ENCODE results near the gene LYVE1.
A peak's percentile ranks its signal among the peaks of the same experiment; 100 is the strongest.

Gene LYVE1

DNA sequence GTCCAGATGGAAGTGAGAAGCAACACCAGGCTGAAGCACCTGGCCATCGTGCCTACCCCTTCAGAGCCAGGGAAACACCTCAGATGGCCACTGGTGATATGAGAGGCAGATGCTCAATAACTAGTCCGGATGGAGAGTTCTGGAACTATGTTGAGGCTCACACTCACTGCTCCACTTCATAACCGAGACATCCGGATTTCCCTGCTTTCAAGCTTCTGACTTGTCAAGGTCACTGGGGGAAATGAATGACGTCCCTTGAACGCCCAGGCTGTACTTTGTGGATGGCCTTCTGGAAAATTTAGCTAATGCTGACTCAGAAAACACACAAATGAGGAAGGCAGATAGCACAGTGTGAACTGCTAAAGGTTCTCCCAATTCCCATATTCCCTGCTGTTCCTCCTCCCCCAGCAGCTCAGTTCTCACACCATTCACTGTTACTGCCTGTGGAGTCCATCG, at the start of gene LYVE1:
LYVE1 (minus strand) TSS at position 180 of the 456 bp plus-strand sequence; CDS start at position 47, 133 bp downstream.
- Histone ChIP-seq H3K4me3 (ENCODE audit: low read length) (no peak within 1 kb of the TSS), H3K9me3 (ENCODE audit: control insufficient read depth, low read length) (no peaks in the 10 kb centered on the region), H3K4me1 (ENCODE audit: control insufficient read depth, insufficient read depth, low read length) (peaks cover 15% of the 10 kb centered on the region), H3K36me3 (ENCODE audit: control insufficient read depth, insufficient read depth, low read length, severe bottlenecking) (peaks cover 10% of the 10 kb centered on the region), H3K27me3 (replicated peaks; ENCODE audit: control insufficient read depth, insufficient read depth, low read length) (no peaks in the 10 kb centered on the region), H3K9ac (ENCODE audit: low read length) (no peak within 1 kb of the TSS)
- DNase-seq (ENCODE audit: low read depth), result no peak

- H3K9me3 ChIP-seq (ENCODE audit: control insufficient read depth, low read length), result no peaks in the 10 kb centered on the region
- no peaks in the 10 kb centered on the region for H3K27me3 ChIP-seq (replicated peaks; ENCODE audit: control insufficient read depth, insufficient read depth, low read length)
- peaks cover 3% of the 10 kb centered on the region for H3K4me1 ChIP-seq (ENCODE audit: control insufficient read depth, insufficient read depth, low read length)
- DNase-seq (ENCODE audit: low read depth), result no peak
- H3K9ac ChIP-seq (ENCODE audit: low read length), result no peak overlapping the region
- H3K4me3 ChIP-seq (ENCODE audit: low read length), result no peak overlapping the region
- H3K36me3 ChIP-seq (ENCODE audit: control insufficient read depth, insufficient read depth, low read length, severe bottlenecking), result peaks cover 48% of the 10 kb centered on the region
Observed at GRCh38 chr11:10617551-10617950, 49.1 kb upstream of the LYVE1 start.

GRCh38 chr11:10611979-10612862, 43.8 kb upstream of the LYVE1 start:
- Histone ChIP-seq H3K27me3 (replicated peaks; ENCODE audit: control insufficient read depth, insufficient read depth, low read length) (no peaks in the 10 kb centered on the region), H3K4me1 (ENCODE audit: control insufficient read depth, insufficient read depth, low read length) (peaks cover 11% of the 10 kb centered on the region), H3K9ac (ENCODE audit: low read length) (no peak overlapping the region), H3K36me3 (ENCODE audit: control insufficient read depth, insufficient read depth, low read length, severe bottlenecking) (peaks cover 70% of the 10 kb centered on the region), H3K9me3 (ENCODE audit: control insufficient read depth, low read length) (no peaks in the 10 kb centered on the region), H3K4me3 (ENCODE audit: low read length) (no peak overlapping the region)
- DNase-seq (ENCODE audit: low read depth), result no peak

DNA sequence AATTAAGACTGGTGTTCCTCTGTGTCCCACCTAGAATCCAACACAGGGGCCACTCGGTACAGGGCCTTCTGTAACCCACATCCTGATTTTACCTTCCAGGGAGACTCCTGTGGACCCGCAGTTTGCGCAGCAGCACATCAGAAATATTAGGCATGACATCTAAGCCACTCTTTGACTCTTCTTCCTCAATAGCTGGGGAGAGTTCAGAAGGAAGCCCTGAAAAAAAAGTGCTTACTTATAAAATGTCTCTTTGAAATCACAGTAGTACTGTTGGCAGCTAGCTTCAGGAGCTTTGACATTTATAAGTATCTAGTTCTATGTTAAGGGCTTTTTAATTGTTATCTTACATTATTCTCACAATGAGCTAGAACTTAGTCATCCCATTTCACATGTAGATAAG, 41.2 kb upstream of the LYVE1 start:
- no peaks in the 10 kb centered on the region for H3K27me3 ChIP-seq (replicated peaks; ENCODE audit: control insufficient read depth, insufficient read depth, low read length)
- DNase-seq (ENCODE audit: low read depth), result no peak
- no peak overlapping the region for H3K9ac ChIP-seq (ENCODE audit: low read length)
- no peak overlapping the region for H3K4me3 ChIP-seq (ENCODE audit: low read length)
- peaks cover 37% of the 10 kb centered on the region for H3K4me1 ChIP-seq (ENCODE audit: control insufficient read depth, insufficient read depth, low read length)
- no peaks in the 10 kb centered on the region for H3K9me3 ChIP-seq (ENCODE audit: control insufficient read depth, low read length)
- H3K36me3 ChIP-seq (ENCODE audit: control insufficient read depth, insufficient read depth, low read length, severe bottlenecking), result peaks cover 72% of the 10 kb centered on the region

DNA sequence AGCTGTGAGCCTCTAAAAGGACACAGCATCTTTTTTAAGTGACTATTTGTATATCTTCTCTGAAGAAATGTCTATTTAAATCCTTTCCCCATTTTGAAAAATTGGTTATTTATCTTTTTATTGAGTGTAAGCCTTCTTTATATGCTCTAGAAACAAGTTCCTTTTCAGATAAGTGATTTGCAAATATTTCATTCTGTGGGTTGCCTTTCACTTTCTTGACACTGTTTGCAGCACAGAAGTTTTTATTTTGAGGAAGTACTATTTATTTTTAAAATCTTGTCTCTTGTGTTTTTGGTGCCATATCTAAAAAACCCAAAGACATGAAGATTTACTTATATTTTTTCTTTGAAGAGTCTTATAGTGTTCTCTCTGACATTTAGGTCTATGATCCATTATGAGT, 40.1 kb upstream of the LYVE1 start:
- Histone ChIP-seq H3K27me3 (replicated peaks; ENCODE audit: control insufficient read depth, insufficient read depth, low read length) (no peaks in the 10 kb centered on the region), H3K9me3 (ENCODE audit: control insufficient read depth, low read length) (no peaks in the 10 kb centered on the region), H3K36me3 (ENCODE audit: control insufficient read depth, insufficient read depth, low read length, severe bottlenecking) (peaks cover 69% of the 10 kb centered on the region), H3K9ac (ENCODE audit: low read length) (no peak overlapping the region), H3K4me1 (ENCODE audit: control insufficient read depth, insufficient read depth, low read length) (peaks cover 48% of the 10 kb centered on the region), H3K4me3 (ENCODE audit: low read length) (no peak overlapping the region)
- DNase-seq (ENCODE audit: low read depth), result no peak

DNA sequence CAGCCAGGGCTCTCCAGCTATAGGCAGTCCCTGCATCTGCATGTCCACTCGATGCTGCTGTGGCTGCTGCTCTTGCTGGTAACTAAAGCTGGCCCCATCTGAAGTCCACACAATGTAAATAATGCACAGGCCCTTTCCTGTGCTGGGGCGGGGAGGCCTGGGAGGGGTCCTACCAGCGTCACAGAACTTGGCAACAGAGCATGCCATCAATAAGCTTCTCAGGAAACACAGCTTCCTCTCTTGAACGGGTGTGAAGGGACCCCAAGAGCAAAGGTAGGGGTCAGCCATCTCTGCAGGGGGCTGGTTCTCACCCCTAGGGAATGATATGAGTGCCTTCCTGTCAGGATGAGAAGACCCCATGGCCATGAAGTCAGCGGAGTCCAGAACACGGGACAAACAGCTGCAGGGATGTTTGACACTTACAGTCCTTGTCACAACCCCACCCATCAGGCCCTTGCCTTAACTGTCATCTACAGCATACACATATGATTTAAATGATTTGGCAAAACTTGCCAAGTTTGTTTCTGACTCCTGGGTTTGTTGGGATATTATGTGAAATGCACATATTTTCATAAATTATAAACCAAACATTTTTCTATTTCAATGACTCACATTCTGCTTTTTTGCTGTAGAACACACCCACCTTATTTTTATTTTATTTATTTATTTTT, 39.1 kb upstream of the LYVE1 start:
- peak; percentile 33 for DNase-seq (ENCODE audit: low read depth)
- H3K36me3 ChIP-seq (ENCODE audit: control insufficient read depth, insufficient read depth, low read length, severe bottlenecking), result peaks cover 71% of the 10 kb centered on the region
- H3K27me3 ChIP-seq (replicated peaks; ENCODE audit: control insufficient read depth, insufficient read depth, low read length), result no peaks in the 10 kb centered on the region
- H3K4me3 ChIP-seq (ENCODE audit: low read length), result no peak overlapping the region
- peak overlapping the region; percentile 80 for H3K9ac ChIP-seq (ENCODE audit: low read length)
- H3K4me1 ChIP-seq (ENCODE audit: control insufficient read depth, insufficient read depth, low read length), result peaks cover 49% of the 10 kb centered on the region
- no peaks in the 10 kb centered on the region for H3K9me3 ChIP-seq (ENCODE audit: control insufficient read depth, low read length)

GRCh38 chr11:10606536-10607208, 38.2 kb upstream of the LYVE1 start:
- peaks cover 49% of the 10 kb centered on the region for H3K4me1 ChIP-seq (ENCODE audit: control insufficient read depth, insufficient read depth, low read length)
- H3K9ac ChIP-seq (ENCODE audit: low read length), result peak overlapping the region; percentile 80
- H3K36me3 ChIP-seq (ENCODE audit: control insufficient read depth, insufficient read depth, low read length, severe bottlenecking), result peaks cover 72% of the 10 kb centered on the region
- peak; percentile 78 for DNase-seq (ENCODE audit: low read depth)
- peak overlapping the region; percentile 20 for H3K4me3 ChIP-seq (ENCODE audit: low read length)
- H3K9me3 ChIP-seq (ENCODE audit: control insufficient read depth, low read length), result no peaks in the 10 kb centered on the region
- no peaks in the 10 kb centered on the region for H3K27me3 ChIP-seq (replicated peaks; ENCODE audit: control insufficient read depth, insufficient read depth, low read length)

DNA sequence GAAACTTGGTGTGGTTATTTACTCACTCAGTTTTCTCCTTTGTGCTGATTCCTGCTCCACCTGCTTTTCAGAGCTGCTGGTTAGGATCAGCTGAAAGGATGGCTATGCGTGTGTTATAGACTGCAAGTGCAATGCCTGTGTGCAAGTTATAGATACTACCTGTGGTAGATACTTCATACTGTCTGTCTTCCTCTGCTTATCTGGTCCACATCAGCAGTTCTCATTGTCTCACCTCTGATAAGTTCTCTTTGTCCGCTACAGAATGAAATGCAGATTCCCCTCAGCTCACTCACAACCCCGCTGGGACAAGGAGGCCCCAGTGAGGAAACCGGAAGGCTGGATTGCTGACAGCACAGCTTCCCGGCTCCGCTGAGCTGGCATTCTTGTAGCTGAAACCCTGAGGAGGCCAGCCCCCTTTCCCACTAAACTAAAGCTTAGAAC, 37.5 kb upstream of the LYVE1 start:
- H3K4me3 ChIP-seq (ENCODE audit: low read length), result peak overlapping the region; percentile 23

GRCh38 chr11:10604798-10605197, 36.3 kb upstream of the LYVE1 start:
- DNase-seq (ENCODE audit: low read depth), result peak; percentile 3
- Histone ChIP-seq H3K9me3 (ENCODE audit: control insufficient read depth, low read length) (no peaks in the 10 kb centered on the region), H3K4me3 (ENCODE audit: low read length) (no peak overlapping the region), H3K9ac (ENCODE audit: low read length) (peak overlapping the region; percentile 80), H3K36me3 (ENCODE audit: control insufficient read depth, insufficient read depth, low read length, severe bottlenecking) (peaks cover 74% of the 10 kb centered on the region), H3K27me3 (replicated peaks; ENCODE audit: control insufficient read depth, insufficient read depth, low read length) (no peaks in the 10 kb centered on the region), H3K4me1 (ENCODE audit: control insufficient read depth, insufficient read depth, low read length) (peaks cover 55% of the 10 kb centered on the region)

More for the DNA sequence above, 37.5 kb upstream of the LYVE1 start:
- Histone ChIP-seq H3K9ac (ENCODE audit: low read length) (peak overlapping the region; percentile 80), H3K9me3 (ENCODE audit: control insufficient read depth, low read length) (no peaks in the 10 kb centered on the region), H3K36me3 (ENCODE audit: control insufficient read depth, insufficient read depth, low read length, severe bottlenecking) (peaks cover 73% of the 10 kb centered on the region), H3K4me1 (ENCODE audit: control insufficient read depth, insufficient read depth, low read length) (peaks cover 49% of the 10 kb centered on the region), H3K27me3 (replicated peaks; ENCODE audit: control insufficient read depth, insufficient read depth, low read length) (no peaks in the 10 kb centered on the region)
- DNase-seq (ENCODE audit: low read depth), result peak; percentile 95

DNA sequence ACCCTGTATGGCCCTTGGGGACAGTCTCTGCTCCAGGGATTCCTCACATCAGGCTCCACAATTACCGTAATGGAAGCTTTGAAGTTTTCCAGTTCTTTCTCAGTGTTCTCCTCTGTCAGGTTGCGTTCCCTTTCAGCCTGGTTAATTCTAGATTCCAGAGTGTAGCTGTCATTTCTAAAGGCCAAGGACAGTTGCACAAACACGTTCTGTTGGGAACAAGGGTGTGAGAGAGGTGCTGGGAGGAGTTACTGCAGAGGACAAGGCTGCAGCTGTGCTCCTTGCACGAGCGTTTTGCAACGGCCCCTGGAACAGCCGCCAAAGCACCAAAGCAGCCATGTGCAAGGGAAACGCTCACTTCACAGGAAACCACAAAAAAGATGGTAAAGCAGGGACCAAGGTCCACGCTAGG, 35.9 kb upstream of the LYVE1 start:
- H3K9me3 ChIP-seq (ENCODE audit: control insufficient read depth, low read length), result no peaks in the 10 kb centered on the region
- peak overlapping the region; percentile 80 for H3K9ac ChIP-seq (ENCODE audit: low read length)
- peak; percentile 73 for DNase-seq (ENCODE audit: low read depth)
- peaks cover 72% of the 10 kb centered on the region for H3K36me3 ChIP-seq (ENCODE audit: control insufficient read depth, insufficient read depth, low read length, severe bottlenecking)
- H3K4me3 ChIP-seq (ENCODE audit: low read length), result peak overlapping the region; percentile 10
- no peaks in the 10 kb centered on the region for H3K27me3 ChIP-seq (replicated peaks; ENCODE audit: control insufficient read depth, insufficient read depth, low read length)
- H3K4me1 ChIP-seq (ENCODE audit: control insufficient read depth, insufficient read depth, low read length), result peaks cover 59% of the 10 kb centered on the region

All from adipocyte (in vitro differentiated cells).